AG04450 (cell line): ENCODE measurements around the gene RBM4. TPM values are rescaled to one million over a fixed set of nuclear protein-coding genes. Genes with fewer than 3 reads are reported as not detected.

Experiments
- CTCF ChIA-PET: fragments of 300-600, 350-600 bp; formaldehyde crosslinking; extraction: SDS; loops from one replicate; lab custom pipeline; 2022; ENCODE audit warnings: antibody characterized with exemption, inconsistent platforms; lab: Charles Lee
- POLR2A ChIA-PET: fragments of 350-600 bp; formaldehyde crosslinking; extraction: SDS; loops from one replicate; lab custom pipeline; 2021; ENCODE audit warnings: antibody characterized with exemption, inconsistent platforms; lab: Yijun Ruan, JAX
- DNase-seq: peaks from one replicate; pipeline ENCODE4 v3.0.0-alpha.2; 2011; ENCODE audit warnings: low read depth, low spot score
- H3K27ac ChIP-seq: one replicate; pipeline ENCODE4 v1.5.1; 2012; ENCODE audit warnings: low read depth, low read length, control low read depth
- H3K27me3 ChIP-seq: one replicate; pipeline ENCODE4 v1.6.0; 2012; ENCODE audit warnings: low read length; ENCODE audit not compliant: control insufficient read depth, insufficient read depth
- H3K4me3 ChIP-seq: 2 replicates; pipeline ENCODE4 v1.5.1; 2011; ENCODE audit warnings: mild to moderate bottlenecking, low read depth, low read length, control low read depth
- H3K9me3 ChIP-seq: 2 replicates; pipeline ENCODE4 v1.5.1; 2012; ENCODE audit warnings: low read length; ENCODE audit not compliant: control insufficient read depth, insufficient read depth
- polyA plus RNA-seq: library from polyadenylated mRNA; depleted of rRNA; stranded (reverse); fragments of >200 nt; gene quantifications from 2 replicates; pipeline ENCODE4 v1.2.3, GENCODE V29; 2011
- TF ChIP-seq, protein P1 (sequence below): IDR thresholded peaks from 2 replicates; pipeline ENCODE4 v1.5.1; 2011; ENCODE audit warnings: low read depth, low read length, control low read depth, inconsistent platforms

RBM4 gene
- polyA plus RNA-seq, 1 experiment = 272 TPM

- Histone ChIP-seq H3K9me3 (no peaks in the 10 kb centered on the region; the same call in 1 of the 2 replicates), H3K27me3 (no peaks in the 10 kb centered on the region), H3K4me3 (no peak overlapping the region), H3K27ac (no peak overlapping the region)
- CTCF ChIA-PET = no interaction called here
- POLR2A ChIA-PET = interaction anchor here (0.8 to 4.4 kb wide), 4 partner anchors 9 to 262 kb away, joined by 3 to 25 read pairs (median 4); partner anchors contain the start of genes DPP3, RBM14 and RBM4
- no peak for DNase-seq
- TF ChIP-seq, protein P1, sequence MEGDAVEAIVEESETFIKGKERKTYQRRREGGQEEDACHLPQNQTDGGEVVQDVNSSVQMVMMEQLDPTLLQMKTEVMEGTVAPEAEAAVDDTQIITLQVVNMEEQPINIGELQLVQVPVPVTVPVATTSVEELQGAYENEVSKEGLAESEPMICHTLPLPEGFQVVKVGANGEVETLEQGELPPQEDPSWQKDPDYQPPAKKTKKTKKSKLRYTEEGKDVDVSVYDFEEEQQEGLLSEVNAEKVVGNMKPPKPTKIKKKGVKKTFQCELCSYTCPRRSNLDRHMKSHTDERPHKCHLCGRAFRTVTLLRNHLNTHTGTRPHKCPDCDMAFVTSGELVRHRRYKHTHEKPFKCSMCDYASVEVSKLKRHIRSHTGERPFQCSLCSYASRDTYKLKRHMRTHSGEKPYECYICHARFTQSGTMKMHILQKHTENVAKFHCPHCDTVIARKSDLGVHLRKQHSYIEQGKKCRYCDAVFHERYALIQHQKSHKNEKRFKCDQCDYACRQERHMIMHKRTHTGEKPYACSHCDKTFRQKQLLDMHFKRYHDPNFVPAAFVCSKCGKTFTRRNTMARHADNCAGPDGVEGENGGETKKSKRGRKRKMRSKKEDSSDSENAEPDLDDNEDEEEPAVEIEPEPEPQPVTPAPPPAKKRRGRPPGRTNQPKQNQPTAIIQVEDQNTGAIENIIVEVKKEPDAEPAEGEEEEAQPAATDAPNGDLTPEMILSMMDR = no peak
Measured at GRCh38 chr11:66625041-66625751, 13.3 kb upstream of the RBM4 start.

- Histone ChIP-seq H3K9me3 (no peaks in the 10 kb centered on the region; the same call in 1 of the 2 replicates), H3K27me3 (no peaks in the 10 kb centered on the region), H3K4me3 (no peak overlapping the region), H3K27ac (no peak overlapping the region)
- no peak for DNase-seq
- TF ChIP-seq, protein P1 = no peak
- ChIA-PET POLR2A (no interaction called here), CTCF (no interaction called here)
Measured at GRCh38 chr11:66625752-66626149, 12.8 kb upstream of the RBM4 start.

DNA sequence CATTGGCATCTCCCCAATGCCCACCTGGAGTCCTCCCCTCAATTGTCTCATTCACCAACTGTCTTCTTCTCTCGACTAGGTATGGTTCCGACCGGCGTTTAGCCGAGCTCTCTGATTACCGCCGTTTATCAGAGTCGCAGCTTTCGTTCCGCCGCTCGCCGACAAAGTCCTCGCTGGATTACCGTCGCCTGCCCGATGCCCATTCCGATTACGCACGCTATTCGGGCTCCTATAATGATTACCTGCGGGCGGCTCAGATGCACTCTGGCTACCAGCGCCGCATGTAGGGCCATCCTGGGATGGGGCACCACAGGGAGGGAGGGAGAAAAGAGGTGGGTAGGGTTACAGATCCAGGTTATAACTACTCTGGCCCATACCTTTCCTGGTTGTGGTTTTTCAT lies 12.1 kb upstream of the RBM4 start:
- Histone ChIP-seq H3K4me3 (no peak overlapping the region), H3K9me3 (no peaks in the 10 kb centered on the region; the same call in 1 of the 2 replicates), H3K27ac (no peak overlapping the region), H3K27me3 (no peaks in the 10 kb centered on the region)
- no peak for DNase-seq
- TF ChIP-seq, protein P1 = no peak
- ChIA-PET POLR2A (no interaction called here), CTCF (no interaction called here)

DNA sequence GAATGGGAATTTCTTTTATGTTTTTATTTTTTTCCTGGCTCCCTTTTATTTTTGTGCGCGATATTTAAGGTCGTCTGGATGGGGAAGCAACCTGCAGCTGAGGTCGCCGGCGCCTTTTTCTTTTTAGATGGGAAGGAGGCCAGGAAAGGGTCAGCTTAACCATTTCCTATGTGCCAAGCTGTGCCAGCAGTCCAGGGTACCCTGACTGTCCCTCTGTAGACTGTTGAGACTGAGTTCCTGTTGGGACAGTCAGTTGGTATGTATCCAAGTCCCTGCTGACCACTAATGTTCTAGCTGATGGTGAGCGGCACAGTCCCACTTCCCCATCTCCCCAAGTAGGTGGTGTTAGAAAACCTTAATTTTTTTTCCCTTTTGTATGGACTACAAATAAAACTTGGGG lies 11.6 kb upstream of the RBM4 start:
- ChIA-PET POLR2A (no interaction called here), CTCF (no interaction called here)
- no peak for DNase-seq
- TF ChIP-seq, protein P1 = no peak
- Histone ChIP-seq H3K4me3 (no peak overlapping the region), H3K9me3 (no peaks in the 10 kb centered on the region; the same call in 1 of the 2 replicates), H3K27me3 (no peaks in the 10 kb centered on the region), H3K27ac (no peak overlapping the region)

DNA sequence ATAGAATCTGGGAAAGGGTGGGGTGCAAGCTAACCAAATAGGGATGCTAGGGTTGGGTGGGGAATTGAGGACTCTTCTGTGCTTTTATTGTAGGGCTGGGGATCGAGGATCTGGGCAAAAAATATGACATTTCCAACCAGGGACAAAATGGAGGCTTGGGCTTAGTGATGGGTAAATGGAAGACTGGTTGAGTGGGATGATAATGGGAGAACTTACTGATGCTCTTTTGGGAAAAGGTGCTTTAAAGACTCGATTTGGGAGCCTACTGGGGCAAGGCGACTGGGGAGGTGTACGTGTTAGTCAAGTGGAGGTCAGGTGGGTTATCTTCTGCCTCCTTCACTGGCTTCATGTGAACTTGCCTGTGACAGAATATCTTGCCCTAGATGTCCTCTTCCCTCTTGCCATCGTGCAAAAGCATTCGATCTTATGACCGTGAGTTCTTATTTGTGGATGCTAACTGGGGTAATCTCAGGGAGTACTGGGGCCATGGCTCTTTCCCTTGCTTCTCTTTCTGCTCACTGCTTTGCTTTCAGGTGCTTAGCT lies 10.4 kb upstream of the RBM4 start:
- H3K4me3 ChIP-seq = no peak overlapping the region
- POLR2A ChIA-PET = no interaction called here
- no peak overlapping the region for H3K27ac ChIP-seq
- no peak for DNase-seq
- no peaks in the 10 kb centered on the region; the same call in 1 of the 2 replicates for H3K9me3 ChIP-seq
- no peaks in the 10 kb centered on the region for H3K27me3 ChIP-seq
- TF ChIP-seq, protein P1 = no peak
- CTCF ChIA-PET = no interaction called here
